ENCODE results near the gene DACT2. TPM values are rescaled to one million over a fixed set of nuclear protein-coding genes. Genes with fewer than 3 reads are reported as not detected.

Gene DACT2
- total and polyA plus RNA-seq, 12 donors: 0.09 to 1.5 (median 0.65) TPM

GRCh38 chr6:168309183-168309582, 10.4 kb downstream of the DACT2 start:
- TF ChIP-seq, protein P1, sequence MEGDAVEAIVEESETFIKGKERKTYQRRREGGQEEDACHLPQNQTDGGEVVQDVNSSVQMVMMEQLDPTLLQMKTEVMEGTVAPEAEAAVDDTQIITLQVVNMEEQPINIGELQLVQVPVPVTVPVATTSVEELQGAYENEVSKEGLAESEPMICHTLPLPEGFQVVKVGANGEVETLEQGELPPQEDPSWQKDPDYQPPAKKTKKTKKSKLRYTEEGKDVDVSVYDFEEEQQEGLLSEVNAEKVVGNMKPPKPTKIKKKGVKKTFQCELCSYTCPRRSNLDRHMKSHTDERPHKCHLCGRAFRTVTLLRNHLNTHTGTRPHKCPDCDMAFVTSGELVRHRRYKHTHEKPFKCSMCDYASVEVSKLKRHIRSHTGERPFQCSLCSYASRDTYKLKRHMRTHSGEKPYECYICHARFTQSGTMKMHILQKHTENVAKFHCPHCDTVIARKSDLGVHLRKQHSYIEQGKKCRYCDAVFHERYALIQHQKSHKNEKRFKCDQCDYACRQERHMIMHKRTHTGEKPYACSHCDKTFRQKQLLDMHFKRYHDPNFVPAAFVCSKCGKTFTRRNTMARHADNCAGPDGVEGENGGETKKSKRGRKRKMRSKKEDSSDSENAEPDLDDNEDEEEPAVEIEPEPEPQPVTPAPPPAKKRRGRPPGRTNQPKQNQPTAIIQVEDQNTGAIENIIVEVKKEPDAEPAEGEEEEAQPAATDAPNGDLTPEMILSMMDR (IDR thresholded peaks at IDR 0.05): no peak
- Histone ChIP-seq H3K4me3 (no peak overlapping the region), H3K9me3 (no peaks in the 10 kb centered on the region), H3K36me3 (no peaks in the 10 kb centered on the region), H3K27me3 (peaks cover 0 to 24% (median 6%) of the 10 kb centered on the region in 7 donors), H3K4me1 (peaks cover 0 to 9% (median 0%) of the 10 kb centered on the region in 9 donors), H3K27ac (no peak overlapping the region)
- 91 to 93% methylated on average over 30 of the region's 30 CpGs for WGBS, 2 donors
- DNase-seq (no peak), ATAC-seq (no peak)
- intact Hi-C loops (cut with DNase I): no loop called here

GRCh38 chr6:168308390-168309144, 11.0 kb downstream of the DACT2 start:
- Histone ChIP-seq H3K36me3 (no peaks in the 10 kb centered on the region), H3K9me3 (no peaks in the 10 kb centered on the region), H3K27ac (no peak overlapping the region), H3K4me1 (peaks cover 0 to 8% (median 0%) of the 10 kb centered on the region in 9 donors), H3K27me3 (peaks cover 0 to 18% (median 4%) of the 10 kb centered on the region in 7 donors), H3K4me3 (no peak overlapping the region)
- no peak for DNase-seq
- peak in 1 of 8 donors; percentile 31 for ATAC-seq
- intact Hi-C loops (cut with DNase I): no loop called here
- TF ChIP-seq, protein P1 (IDR thresholded peaks at IDR 0.05): no peak
- WGBS, 2 donors: 92 to 95% methylated on average over 35 of the region's 35 CpGs

DNA sequence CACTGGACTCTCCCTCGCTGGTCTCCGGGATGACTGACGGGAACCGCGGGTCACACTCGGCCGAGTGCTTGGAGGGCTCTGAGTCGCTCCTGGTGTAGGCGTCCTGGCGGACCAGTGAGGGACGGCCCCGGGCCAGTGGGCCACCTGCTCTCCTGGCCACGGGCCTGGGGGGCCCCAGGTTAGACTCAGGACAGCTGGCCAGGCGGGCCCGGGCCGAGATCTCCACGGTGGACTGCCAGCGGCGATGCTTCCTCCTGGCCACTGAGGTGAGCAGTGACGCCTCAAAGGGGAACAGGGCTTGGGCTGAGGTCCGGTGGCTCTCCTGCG, 11.9 kb downstream of the DACT2 start:
- Histone ChIP-seq H3K36me3 (no peaks in the 10 kb centered on the region), H3K9me3 (no peaks in the 10 kb centered on the region), H3K27me3 (peaks cover 0 to 15% (median 4%) of the 10 kb centered on the region in 7 donors), H3K27ac (no peak overlapping the region), H3K4me1 (no peaks in the 10 kb centered on the region), H3K4me3 (no peak overlapping the region)
- ATAC-seq (peak in 1 of 8 donors; percentile 18), DNase-seq (no peak)
- intact Hi-C loops (cut with DNase I): no loop called here
- WGBS, 2 donors: 91 to 92% methylated on average over 22 of the region's 22 CpGs
- TF ChIP-seq, protein P1 (IDR thresholded peaks at IDR 0.05): no peak

- Histone ChIP-seq H3K27me3 (peaks cover 0 to 18% (median 4%) of the 10 kb centered on the region in 7 donors), H3K4me1 (no peaks in the 10 kb centered on the region), H3K9me3 (no peaks in the 10 kb centered on the region), H3K4me3 (no peak overlapping the region), H3K27ac (no peak overlapping the region), H3K36me3 (no peaks in the 10 kb centered on the region)
- WGBS, 2 donors: 89 to 91% methylated on average over 30 of the region's 30 CpGs
- intact Hi-C loops (cut with DNase I): no loop called here
- TF ChIP-seq, protein P1 (IDR thresholded peaks at IDR 0.05): no peak
- ATAC-seq (no peak), DNase-seq (no peak)
Observed at GRCh38 chr6:168307015-168307694, 12.4 kb downstream of the DACT2 start.
